ENCODE data around the gene DYSF.

DYSF gene

DNA sequence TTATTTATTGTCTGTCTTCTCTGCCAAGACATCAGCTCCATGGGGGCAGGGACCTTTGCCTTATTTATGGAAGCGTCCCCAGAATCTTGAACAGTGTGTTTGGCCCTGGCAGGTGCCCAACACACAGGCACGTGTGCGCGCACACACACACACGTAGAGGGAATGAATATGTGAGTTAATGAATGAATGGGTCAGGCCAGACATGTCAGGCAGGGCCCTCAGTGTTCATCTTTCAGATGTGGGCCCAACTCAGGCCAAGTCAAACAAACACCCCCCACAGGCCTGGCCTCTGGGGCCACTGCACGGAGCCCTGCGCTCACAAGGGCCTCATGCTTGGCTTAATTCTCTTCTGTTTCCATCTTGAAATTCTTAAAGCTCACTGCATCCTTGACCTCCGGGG is 54.1 kb downstream of the DYSF start:
- DNase-seq: no peak
- TF ChIP-seq GATA1 (IDR thresholded peaks at IDR 0.05; ENCODE audit: low read depth, low read length) (no peak), POLR2A (IDR thresholded peaks at IDR 0.05; ENCODE audit: low read length) (no peak)

DNA sequence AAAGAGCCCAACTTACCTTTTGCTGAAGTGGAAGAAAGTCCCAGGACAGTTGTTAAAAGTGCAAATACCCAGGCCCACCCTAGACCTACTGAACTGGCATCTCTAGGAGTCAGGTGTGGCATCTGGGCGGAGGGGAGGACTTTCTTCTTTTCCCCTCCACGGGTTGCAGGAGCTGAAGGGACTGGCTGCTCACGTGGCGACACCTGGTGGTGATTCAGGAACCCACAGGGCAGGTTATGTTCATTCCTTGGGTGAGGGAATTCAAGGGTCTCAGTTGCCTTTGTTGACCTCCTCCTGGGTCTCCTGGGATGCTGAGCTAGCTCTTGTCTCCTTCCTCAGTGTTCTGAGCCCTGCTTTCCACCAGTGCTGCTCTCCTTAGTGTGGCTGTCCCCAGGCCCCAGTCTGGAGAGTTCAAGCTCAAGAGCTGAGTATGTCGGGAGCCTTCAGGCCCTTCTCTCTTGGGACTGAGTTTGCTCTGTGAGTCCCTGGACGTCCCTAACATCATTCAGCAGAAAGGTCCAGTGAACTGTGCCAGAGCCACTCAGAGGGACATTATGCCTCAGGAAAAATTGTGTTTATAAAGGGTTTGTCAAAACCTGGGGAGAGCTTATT is 56.9 kb downstream of the DYSF start:
- TF ChIP-seq POLR2A (IDR thresholded peaks at IDR 0.05; ENCODE audit: low read length) (no peak), GATA1 (IDR thresholded peaks at IDR 0.05; ENCODE audit: low read depth, low read length) (no peak)
- peak; percentile 62 to 81 for DNase-seq

DNA sequence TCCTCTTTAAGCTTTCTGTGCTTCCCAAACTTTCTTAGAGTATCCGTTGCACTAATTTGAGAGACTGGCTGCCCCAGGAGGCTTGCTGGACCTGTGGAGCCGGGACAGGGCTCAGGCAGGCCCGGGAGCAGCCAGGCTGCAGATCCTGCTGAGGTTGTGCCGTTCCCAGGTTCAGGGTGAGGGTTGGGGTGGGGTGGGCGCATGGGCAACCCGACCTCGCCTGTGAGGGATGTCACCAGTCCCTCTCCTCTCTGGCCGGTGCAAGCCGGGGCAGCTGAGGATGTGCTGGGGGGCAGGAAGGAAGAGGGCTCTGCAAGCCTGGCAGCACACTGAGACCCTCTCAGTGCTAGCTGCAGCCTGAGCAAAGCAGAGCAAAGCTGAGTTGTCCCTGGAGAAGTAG is 57.6 kb downstream of the DYSF start:
- TF ChIP-seq POLR2A (IDR thresholded peaks at IDR 0.05; ENCODE audit: low read length) (no peak), GATA1 (IDR thresholded peaks at IDR 0.05; ENCODE audit: low read depth, low read length) (no peak)
- no peak for DNase-seq

DNA sequence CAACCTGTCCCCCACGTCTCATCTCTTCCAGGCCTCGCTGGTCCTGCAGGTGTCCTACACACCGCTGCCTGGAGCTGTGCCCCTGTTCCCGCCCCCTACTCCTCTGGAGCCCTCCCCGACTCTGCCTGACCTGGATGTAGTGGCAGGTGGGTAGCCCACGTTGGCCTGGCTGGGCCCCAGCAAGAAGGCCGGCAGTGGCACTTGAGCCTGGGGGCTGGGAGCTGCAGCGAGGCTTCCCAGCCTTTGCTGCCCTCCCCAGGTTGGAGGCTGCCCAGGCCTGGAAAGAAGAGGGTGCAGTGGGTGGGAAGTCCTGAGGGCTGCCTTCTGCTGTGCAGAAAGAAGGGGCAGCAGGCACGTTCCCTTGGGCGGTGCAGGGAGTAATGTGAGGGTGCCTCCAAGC is 58.4 kb downstream of the DYSF start:
- TF ChIP-seq GATA1 (IDR thresholded peaks at IDR 0.05; ENCODE audit: low read depth, low read length) (no peak), POLR2A (IDR thresholded peaks at IDR 0.05; ENCODE audit: low read length) (no peak)
- DNase-seq: no peak

DNA sequence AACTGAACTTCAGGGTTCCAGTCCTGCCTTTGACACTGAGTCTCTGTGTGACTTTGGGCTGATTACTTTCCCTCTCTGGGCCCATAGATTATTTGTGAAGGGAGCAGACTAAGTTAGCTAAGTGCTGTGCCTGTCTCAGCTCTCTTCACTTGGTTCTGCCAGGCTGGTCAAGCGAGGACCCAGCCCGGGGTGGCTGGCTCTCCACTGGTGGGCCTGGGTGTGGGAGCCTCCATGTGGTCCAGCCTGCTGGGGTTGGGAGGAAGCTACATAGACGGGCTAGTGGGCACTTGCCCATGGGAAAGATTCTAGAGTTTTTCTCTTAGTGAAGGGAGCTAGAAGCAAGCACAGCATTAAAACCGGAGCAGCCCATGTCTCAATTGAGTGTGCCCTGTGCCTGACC is 59.0 kb downstream of the DYSF start:
- TF ChIP-seq GATA1 (IDR thresholded peaks at IDR 0.05; ENCODE audit: low read depth, low read length): no peak
- no peak for TF ChIP-seq POLR2A (IDR thresholded peaks at IDR 0.05; ENCODE audit: low read length)
- no peak for DNase-seq

DNA sequence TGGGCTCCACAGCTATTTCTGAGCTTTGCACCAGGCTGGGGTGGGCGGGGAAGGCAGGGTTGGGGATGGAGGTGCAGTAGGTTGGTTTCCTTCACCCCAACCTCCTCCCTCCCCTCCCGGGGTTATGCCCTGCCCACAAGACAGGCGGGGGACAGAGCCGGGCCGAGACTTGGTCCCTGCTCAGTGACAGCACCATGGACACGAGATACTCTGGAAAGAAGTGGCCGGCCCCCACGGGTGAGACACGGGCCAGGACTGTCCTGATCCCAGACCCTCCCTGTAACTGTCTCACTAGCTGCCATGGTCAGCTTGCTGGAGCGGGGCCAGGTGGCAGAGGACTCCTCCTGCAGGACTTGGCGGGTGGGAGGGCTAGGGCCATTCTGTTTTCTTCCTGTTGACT is 59.7 kb downstream of the DYSF start:
- DNase-seq: no peak
- no peak for TF ChIP-seq GATA1 (IDR thresholded peaks at IDR 0.05; ENCODE audit: low read depth, low read length)
- TF ChIP-seq POLR2A (IDR thresholded peaks at IDR 0.05; ENCODE audit: low read length): no peak

- TF ChIP-seq GATA1 (IDR thresholded peaks at IDR 0.05; ENCODE audit: low read depth, low read length): no peak
- no peak for TF ChIP-seq POLR2A (IDR thresholded peaks at IDR 0.05; ENCODE audit: low read length)
- no peak for DNase-seq
Measured at GRCh38 chr2:71513721-71514120, 60.4 kb downstream of the DYSF start.

GRCh38 chr2:71516253-71516888 is 63.0 kb downstream of the DYSF start:
- no peak for DNase-seq
- no peak for TF ChIP-seq GATA1 (IDR thresholded peaks at IDR 0.05; ENCODE audit: low read depth, low read length)
- TF ChIP-seq POLR2A (IDR thresholded peaks at IDR 0.05; ENCODE audit: low read length): no peak

DNA sequence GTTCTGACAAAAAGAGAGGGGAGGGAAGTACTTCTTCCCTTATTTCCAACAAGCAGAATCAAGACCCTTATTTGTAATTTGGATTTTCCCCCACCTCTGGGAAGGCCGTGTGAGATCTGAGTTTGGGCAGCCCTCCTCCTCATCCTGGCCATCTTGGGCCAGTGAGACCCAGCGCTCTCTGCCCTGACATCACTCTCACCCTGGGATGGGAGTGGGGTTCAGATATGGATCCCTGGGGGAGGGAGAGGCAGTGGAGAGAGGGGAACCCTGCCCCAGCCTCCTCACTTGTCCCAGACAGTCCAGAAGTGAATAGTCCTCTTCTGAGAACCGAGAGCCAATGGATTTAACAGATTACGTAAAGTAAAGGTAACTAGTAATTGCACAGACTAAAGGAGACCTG is 64.5 kb downstream of the DYSF start:
- no peak for DNase-seq
- no peak for TF ChIP-seq GATA1 (IDR thresholded peaks at IDR 0.05; ENCODE audit: low read depth, low read length)
- TF ChIP-seq POLR2A (IDR thresholded peaks at IDR 0.05; ENCODE audit: low read length): no peak

DNA sequence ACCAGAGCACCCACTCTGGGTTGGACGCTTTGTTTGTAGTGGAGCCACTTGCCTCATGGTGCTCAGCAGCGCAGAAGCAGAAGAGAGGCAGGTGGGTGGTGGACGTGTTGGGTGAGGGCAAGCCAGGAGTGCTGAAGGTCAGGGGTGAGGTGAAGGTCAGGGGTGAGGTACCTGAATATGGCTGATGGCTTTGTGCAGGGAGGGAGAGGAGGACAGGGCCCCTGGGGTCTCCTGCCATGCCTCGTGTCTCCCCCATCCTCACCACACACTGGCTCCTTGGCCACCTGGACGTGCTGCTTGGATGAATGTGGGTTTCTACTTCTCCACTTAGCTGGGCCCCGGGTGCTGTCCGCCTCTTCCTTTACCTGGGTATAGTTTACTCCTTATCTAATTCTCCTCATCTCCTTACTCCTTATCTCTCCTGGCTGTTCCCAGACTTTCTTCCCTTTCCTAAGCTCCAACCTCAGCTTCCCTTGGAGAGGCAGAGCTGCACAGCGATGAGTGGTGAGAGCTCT is 68.1 kb downstream of the DYSF start:
- TF ChIP-seq POLR2A (IDR thresholded peaks at IDR 0.05; ENCODE audit: low read length): no peak
- TF ChIP-seq GATA1 (IDR thresholded peaks at IDR 0.05; ENCODE audit: low read depth, low read length): no peak
- no peak for DNase-seq

- TF ChIP-seq GATA1 (IDR thresholded peaks at IDR 0.05; ENCODE audit: low read depth, low read length): no peak
- no peak for TF ChIP-seq POLR2A (IDR thresholded peaks at IDR 0.05; ENCODE audit: low read length)
- DNase-seq: no peak
Measured at GRCh38 chr2:71524476-71524875, 71.1 kb downstream of the DYSF start.

DNA sequence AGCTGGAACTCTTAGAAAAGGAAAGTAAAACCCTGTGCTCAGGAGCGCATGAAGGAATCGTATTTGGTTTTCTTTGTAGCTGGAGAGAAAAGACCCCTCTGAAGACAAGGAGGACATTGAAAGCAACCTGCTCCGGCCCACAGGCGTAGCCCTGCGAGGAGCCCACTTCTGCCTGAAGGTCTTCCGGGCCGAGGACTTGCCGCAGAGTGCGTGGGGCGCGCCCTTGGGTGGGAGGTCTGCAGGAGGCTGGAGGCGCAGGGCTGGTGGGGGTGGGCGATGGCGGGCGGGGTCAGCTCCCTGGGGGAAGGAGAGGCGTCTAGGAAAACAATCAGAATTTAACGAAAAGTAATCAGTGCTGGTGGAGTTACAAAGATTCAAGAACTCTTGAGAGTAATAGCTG is 72.8 kb downstream of the DYSF start:
- DNase-seq: no peak

GRCh38 chr2:71526975-71527374 is 73.6 kb downstream of the DYSF start:
- DNase-seq: no peak
- TF ChIP-seq GATA1 (IDR thresholded peaks at IDR 0.05; ENCODE audit: low read depth, low read length) (no peak), POLR2A (IDR thresholded peaks at IDR 0.05; ENCODE audit: low read length) (no peak)

More for the DNA sequence above, 72.8 kb downstream of the DYSF start:
- no peak for TF ChIP-seq GATA1 (IDR thresholded peaks at IDR 0.05; ENCODE audit: low read depth, low read length)
- TF ChIP-seq POLR2A (IDR thresholded peaks at IDR 0.05; ENCODE audit: low read length): no peak

GRCh38 chr2:71528131-71528591 is 74.8 kb downstream of the DYSF start:
- no peak for DNase-seq
- no peak for TF ChIP-seq GATA1 (IDR thresholded peaks at IDR 0.05; ENCODE audit: low read depth, low read length)
- no peak for TF ChIP-seq POLR2A (IDR thresholded peaks at IDR 0.05; ENCODE audit: low read length)

DNA sequence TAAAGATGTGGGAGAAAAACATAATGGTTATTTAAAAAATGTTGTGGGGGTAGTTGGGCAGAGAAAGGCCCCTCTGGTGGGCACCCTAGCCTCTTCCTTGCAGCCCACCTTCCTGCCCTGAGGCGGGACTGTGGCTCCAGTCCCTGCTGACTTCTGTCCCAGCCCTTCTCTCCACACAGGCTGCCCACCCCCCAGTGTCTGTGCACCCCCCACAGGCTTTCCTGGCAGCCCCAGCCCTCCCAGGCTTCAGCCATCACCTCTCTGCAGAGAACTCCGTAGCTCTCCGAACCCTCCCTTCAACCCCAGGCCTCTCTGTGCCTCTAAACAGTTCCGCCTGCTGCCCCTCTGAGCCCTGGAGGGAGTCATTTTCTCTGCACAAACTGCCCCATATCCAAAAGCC is 75.4 kb downstream of the DYSF start:
- no peak for TF ChIP-seq POLR2A (IDR thresholded peaks at IDR 0.05; ENCODE audit: low read length)
- TF ChIP-seq GATA1 (IDR thresholded peaks at IDR 0.05; ENCODE audit: low read depth, low read length): no peak

More for the DNA sequence above, 75.4 kb downstream of the DYSF start:
- no peak for DNase-seq
